Fibroblast of lung (primary cell): Measurements from ENCODE around the gene PDE4B. TPM values are rescaled to one million over a fixed set of nuclear protein-coding genes. Genes with fewer than 3 reads are reported as not detected.
"Not testable (repeated sequence)": the region's sequence is repeated elsewhere in the genome, so short reads cannot be mapped to it uniquely, and the experiment has no call there.

ENCODE experiments used
- DNase-seq, 2 donors: peaks; one replicate each; pipeline versions ENCODE4 v3.0.0 to v3.0.0-alpha.2; 2010; ENCODE audit warnings: low read depth in 2 of 2
- H2AFZ ChIP-seq: 2 replicates; pipeline ENCODE4 v1.5.1; 2012; ENCODE audit warnings: low read length, control low read depth, inconsistent platforms
- H3K27ac ChIP-seq: 2 replicates; pipeline ENCODE4 v1.5.1; 2011; ENCODE audit warnings: low read length, control low read depth; ENCODE audit not compliant: insufficient read depth
- H3K27me3 ChIP-seq: 2 replicates; pipeline ENCODE4 v1.5.1; 2011; ENCODE audit warnings: mild to moderate bottlenecking, low read length; ENCODE audit not compliant: control insufficient read depth, insufficient read depth
- H3K36me3 ChIP-seq: 2 replicates; pipeline ENCODE4 v1.5.1; 2011; ENCODE audit warnings: low read length; ENCODE audit not compliant: control insufficient read depth, insufficient read depth
- H3K4me1 ChIP-seq: 2 replicates; pipeline ENCODE4 v1.5.1; 2011; ENCODE audit warnings: low read length; ENCODE audit not compliant: control insufficient read depth, insufficient read depth; ENCODE audit errors: extremely low read depth
- H3K4me2 ChIP-seq: 2 replicates; pipeline ENCODE4 v1.5.1; 2011; ENCODE audit warnings: low read length, control low read depth; ENCODE audit not compliant: insufficient read depth; ENCODE audit errors: extremely low read depth
- H3K4me3 ChIP-seq, 4 experiments: fragments of 200-600 bp in 1 of 4; sonication (generic) in 1 of 4; replicated peaks in 1 of 4; 2 replicates each; pipeline ENCODE4 v1.5.1; 2011 to 2016; ENCODE audit warnings: low read length in 4 of 4, low read depth in 3 of 4, mild to moderate bottlenecking in 3 of 4, control low read depth in 2 of 4, inconsistent platforms in 1 of 4, mixed read lengths in 1 of 4; ENCODE audit not compliant: insufficient read depth in 1 of 4; ENCODE audit errors: control extremely low read depth in 1 of 4
- H3K79me2 ChIP-seq: 2 replicates; pipeline ENCODE4 v1.5.1; 2012; ENCODE audit warnings: mild to moderate bottlenecking, low read length, inconsistent platforms; ENCODE audit not compliant: control insufficient read depth, insufficient read depth
- H3K9ac ChIP-seq: 2 replicates; pipeline ENCODE4 v1.5.1; 2011; ENCODE audit warnings: mild to moderate bottlenecking, low read length, control low read depth; ENCODE audit not compliant: insufficient read depth
- H3K9me3 ChIP-seq: 2 replicates; pipeline ENCODE4 v1.5.1; 2012; ENCODE audit warnings: low read depth, low read length; ENCODE audit not compliant: control insufficient read depth, insufficient read depth
- H4K20me1 ChIP-seq: 2 replicates; pipeline ENCODE4 v1.5.1; 2011; ENCODE audit warnings: low read length; ENCODE audit not compliant: control insufficient read depth, insufficient read depth; ENCODE audit errors: extremely low read depth
- CTCF ChIP-seq, 2 donors: IDR thresholded peaks in 1 of 2; conservative IDR thresholded peaks in 1 of 2; 1 replicate in 1 of 2; 2 replicates in 1 of 2; pipeline ENCODE4 v1.5.1; 2011 to 2012; ENCODE audit warnings: low read length in 2 of 2, control low read depth in 1 of 2, inconsistent platforms in 1 of 2, low read depth in 1 of 2, mild to moderate bottlenecking in 1 of 2
- EZH2 ChIP-seq: IDR thresholded peaks from 2 replicates; pipeline ENCODE4 v1.5.1; 2012; ENCODE audit warnings: low read length, control low read depth, mild to moderate bottlenecking; ENCODE audit errors: missing control alignments
- polyA plus RNA-seq, 2 donors: library from polyadenylated mRNA; depleted of rRNA in 1 of 2; stranded (reverse) in 1 of 2; unstranded in 1 of 2; fragments of >200 nt; gene quantifications; 2 replicates each; pipeline ENCODE4 v1.2.1, GENCODE V29; 2011 to 2012; ENCODE audit warnings: missing spikeins in 1 of 2
- total RNA-seq: library from RNA; depleted of rRNA; stranded (reverse); fragments of >200 nt; gene quantifications from 2 replicates; pipeline ENCODE4 v1.2.1, GENCODE V29; 2014

PDE4B gene
- total and polyA plus RNA-seq, 2 donors (not counting 1 experiment from before 2014, with no cell fraction given) = 3.7 to 19.8 TPM

- no peak for TF ChIP-seq EZH2
- TF ChIP-seq CTCF (conservative IDR thresholded peaks at IDR 0.05 in 1 of 2, IDR thresholded peaks at IDR 0.05 in 1 of 2; ENCODE audit: low read depth in 1 of 2, low read length in 2 of 2) = no peak
- no peak overlapping the region for H3K9ac ChIP-seq
- no peaks in the 10 kb centered on the region for H4K20me1 ChIP-seq
- no peaks in the 10 kb centered on the region for H3K9me3 ChIP-seq
- H3K4me3 ChIP-seq = no peak overlapping the region
- no peak for DNase-seq
- no peaks in the 10 kb centered on the region for H3K36me3 ChIP-seq
- no peaks in the 10 kb centered on the region for H3K27me3 ChIP-seq
- no peak overlapping the region for H3K27ac ChIP-seq
- H3K79me2 ChIP-seq = no peaks in the 10 kb centered on the region
- no peak overlapping the region for H3K4me2 ChIP-seq
- no peaks in the 10 kb centered on the region for H3K4me1 ChIP-seq
- no peak overlapping the region for H2AFZ ChIP-seq
Measured at GRCh38 chr1:66418021-66418420, 625.3 kb downstream of the PDE4B start.

GRCh38 chr1:66420171-66420570 is 627.5 kb downstream of the PDE4B start:
- H3K27ac ChIP-seq, H3K27me3 ChIP-seq, H3K36me3 ChIP-seq, DNase-seq, H2AFZ ChIP-seq, H4K20me1 ChIP-seq, H3K4me3 ChIP-seq, H3K4me2 ChIP-seq, H3K9me3 ChIP-seq, H3K9ac ChIP-seq, H3K79me2 ChIP-seq, H3K4me1 ChIP-seq: not testable (repeated sequence)

- H3K36me3 ChIP-seq, H3K79me2 ChIP-seq, H2AFZ ChIP-seq, H4K20me1 ChIP-seq, H3K9me3 ChIP-seq, DNase-seq, H3K4me2 ChIP-seq, H3K27me3 ChIP-seq, H3K9ac ChIP-seq, H3K4me3 ChIP-seq, H3K27ac ChIP-seq, H3K4me1 ChIP-seq: not testable (repeated sequence)
Measured at GRCh38 chr1:66420906-66421305, 628.2 kb downstream of the PDE4B start.

GRCh38 chr1:66422804-66423203 is 630.1 kb downstream of the PDE4B start:
- no peak overlapping the region for H3K4me2 ChIP-seq
- H3K4me3 ChIP-seq = no peak overlapping the region
- TF ChIP-seq EZH2 (no peak), CTCF (conservative IDR thresholded peaks at IDR 0.05 in 1 of 2, IDR thresholded peaks at IDR 0.05 in 1 of 2; ENCODE audit: low read depth in 1 of 2, low read length in 2 of 2) (no peak)
- DNase-seq = no peak
- H3K4me1 ChIP-seq = no peaks in the 10 kb centered on the region
- no peak overlapping the region for H2AFZ ChIP-seq
- peaks cover 3% of the 10 kb centered on the region for H3K27me3 ChIP-seq
- H3K9ac ChIP-seq = no peak overlapping the region
- H3K79me2 ChIP-seq = no peaks in the 10 kb centered on the region
- H3K36me3 ChIP-seq = no peaks in the 10 kb centered on the region
- H3K27ac ChIP-seq = no peak overlapping the region
- H3K9me3 ChIP-seq = no peaks in the 10 kb centered on the region
- no peaks in the 10 kb centered on the region for H4K20me1 ChIP-seq
